ENCODE measurements around the gene ST6GALNAC5.

Gene ST6GALNAC5

DNA sequence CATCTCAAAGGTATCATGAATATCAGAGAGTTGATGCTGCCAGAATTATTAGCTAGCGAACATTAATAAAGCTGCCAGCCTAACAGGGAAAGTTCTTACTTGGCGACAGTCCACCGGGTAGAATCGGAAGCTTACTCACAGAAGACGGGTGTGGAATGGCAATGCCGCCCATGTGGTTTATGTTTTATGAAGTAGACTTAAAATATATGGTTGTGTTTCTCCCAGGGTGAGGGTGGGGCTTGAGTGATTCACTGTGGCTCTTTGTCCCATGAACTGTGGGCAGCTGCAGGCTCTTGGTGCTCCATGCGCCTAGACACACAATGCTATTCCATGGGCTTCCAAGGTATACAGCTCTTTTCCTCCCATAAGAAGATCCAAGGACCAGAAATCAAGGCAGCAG, 189.2 kb downstream of the ST6GALNAC5 start:
- no peak for DNase-seq

DNA sequence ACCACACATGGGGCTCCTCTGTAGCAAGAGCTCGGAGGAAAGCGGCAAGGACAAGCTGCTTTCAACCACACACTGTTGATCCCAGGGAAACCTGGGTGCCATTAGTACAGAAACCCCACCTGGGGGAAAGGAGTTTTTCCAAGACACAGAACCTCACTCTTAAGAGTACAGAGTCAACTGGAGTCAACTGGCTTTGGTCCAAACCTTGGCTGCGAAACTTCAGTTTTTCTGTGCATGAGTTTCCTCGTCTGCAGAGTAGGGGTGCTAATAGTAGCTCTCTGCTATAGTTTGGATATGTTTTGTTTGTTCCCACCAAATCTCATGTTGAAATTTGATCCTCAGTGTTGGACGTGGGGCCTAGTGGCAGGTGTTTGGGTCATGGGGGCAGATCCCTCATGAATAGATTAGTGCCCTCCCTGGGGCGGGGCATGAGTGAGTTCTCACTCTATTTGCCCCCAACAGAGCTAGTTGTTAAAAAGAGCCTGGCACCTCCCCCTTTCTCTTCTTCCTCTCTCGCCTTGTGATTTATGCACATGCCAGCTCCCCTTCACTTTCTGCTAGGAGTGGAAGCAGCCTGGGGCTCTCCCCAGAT, 190.8 kb downstream of the ST6GALNAC5 start:
- DNase-seq, result no peak

DNA sequence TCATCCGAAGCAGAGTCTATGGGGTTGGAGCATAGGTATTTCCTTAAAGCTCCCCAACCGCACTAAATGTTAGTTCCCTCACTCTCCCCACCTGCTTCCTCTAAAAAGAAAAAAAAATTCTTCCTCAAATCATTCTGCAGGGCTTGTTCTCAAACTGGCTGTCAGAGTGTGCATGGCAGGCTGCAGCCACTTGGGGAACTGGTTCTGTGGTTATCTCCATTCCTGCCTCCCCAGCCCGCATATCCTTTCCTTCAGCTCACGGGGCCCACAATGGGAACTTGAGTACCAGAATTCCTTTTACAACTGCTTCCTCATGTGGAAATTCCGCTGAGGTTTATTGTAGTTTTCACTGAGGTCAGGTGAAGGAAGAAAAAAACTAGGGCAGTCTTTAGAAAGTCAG, 192.7 kb downstream of the ST6GALNAC5 start:
- no peak for DNase-seq

DNA sequence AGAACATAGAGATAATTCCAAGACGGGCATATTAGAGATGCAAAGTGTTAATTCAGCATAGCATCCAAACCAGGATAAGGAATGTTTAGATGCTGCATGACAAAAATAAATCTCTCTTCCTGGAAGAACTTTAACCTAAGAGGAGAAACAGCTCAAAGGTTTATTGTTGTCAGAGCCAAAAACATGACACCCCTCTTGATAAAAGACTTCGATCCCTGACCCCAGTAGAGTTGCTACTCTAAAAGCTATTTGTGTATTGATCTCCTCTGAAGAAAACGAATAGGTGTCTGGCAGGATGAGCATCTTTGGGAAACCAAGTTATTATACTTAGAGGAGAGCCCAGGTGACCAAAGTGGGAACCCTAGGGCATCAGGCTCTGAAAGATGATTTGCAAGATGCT, 193.9 kb downstream of the ST6GALNAC5 start:
- no peak for DNase-seq

DNA sequence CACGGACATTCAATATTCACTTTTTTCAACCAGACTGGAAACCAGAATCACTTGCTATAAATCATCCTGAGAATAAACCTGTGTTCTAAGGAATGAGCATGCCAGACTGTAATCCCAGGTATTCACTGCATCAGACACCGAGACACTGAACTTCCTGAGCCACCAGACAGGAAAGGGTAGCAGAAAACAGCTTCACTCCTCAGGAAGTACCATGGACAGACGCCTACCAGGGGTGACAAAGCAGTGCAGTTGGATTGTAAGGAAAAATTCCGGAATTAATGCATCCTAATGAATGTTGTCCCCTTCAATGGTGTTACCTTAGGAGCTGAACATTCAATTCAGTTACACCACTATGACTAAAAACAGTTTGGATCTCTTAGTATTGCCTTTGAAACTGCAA, 195.8 kb downstream of the ST6GALNAC5 start:
- DNase-seq, result no peak

DNA sequence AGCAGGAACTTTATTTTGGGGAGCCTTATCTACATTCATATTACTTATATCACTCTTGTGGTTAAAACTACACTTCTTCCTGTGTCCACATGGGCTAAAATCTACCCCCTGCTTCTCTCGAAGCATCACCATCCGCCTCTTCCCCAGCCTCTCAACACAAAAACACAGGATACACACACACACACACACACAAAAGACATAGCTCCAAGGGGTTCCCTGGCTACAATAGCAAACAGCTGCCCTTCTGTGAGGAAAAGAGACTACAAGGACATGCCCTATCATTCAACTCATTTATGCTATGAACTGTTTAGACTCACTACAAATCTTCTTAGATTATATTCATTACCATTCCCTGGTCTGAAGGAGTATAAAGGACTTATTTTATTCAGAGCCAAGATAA, 197.0 kb downstream of the ST6GALNAC5 start:
- DNase-seq, result no peak

DNA sequence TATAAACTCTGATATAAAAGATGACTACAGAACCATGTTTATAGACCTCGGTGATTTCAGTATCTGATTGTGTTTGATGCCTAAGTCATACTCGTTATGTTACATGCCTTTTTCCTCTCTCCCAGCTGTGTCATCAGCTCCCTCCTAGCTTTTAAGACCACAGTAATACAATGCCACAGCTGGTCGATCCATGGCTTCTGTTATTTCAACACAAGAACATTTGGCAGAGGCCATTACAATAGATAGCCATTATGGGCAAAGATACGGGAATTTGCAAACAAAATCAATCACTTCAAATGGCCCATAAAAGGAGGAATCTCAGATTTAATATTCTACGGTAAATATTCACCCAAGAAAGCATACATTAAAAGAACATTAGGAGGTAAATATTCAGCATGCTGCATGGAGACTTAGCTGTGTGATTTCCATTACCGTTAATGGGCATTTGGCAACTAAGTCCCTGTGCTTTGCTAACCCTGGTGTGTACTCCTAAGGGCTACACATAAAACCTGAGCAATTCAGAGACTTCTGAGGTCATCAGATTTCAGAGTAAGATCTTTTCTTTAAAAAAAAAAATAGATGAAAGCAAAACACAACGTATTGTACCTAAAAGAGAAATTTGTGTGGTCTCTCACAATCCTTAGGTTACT, 198.5 kb downstream of the ST6GALNAC5 start:
- no peak for DNase-seq

DNA sequence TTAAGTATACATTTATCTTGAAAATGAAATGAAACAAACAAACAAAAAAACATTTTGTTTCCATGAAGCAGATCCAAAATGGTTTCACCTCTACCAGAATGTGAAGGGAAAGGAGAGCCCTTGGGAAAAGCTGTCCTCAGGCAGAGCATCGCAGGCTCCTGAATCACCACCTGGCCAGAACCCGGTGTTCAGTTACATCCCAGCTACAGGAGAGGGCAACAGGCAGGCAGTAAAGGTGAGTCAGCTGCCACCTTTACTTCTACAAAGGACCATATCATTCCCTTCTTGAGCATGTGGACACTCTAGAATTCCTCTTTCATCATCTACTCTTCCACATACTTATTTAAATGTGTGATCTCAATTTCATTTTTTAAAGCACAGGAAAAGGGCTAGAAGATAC, 200.7 kb downstream of the ST6GALNAC5 start:
- no peak for DNase-seq

DNA sequence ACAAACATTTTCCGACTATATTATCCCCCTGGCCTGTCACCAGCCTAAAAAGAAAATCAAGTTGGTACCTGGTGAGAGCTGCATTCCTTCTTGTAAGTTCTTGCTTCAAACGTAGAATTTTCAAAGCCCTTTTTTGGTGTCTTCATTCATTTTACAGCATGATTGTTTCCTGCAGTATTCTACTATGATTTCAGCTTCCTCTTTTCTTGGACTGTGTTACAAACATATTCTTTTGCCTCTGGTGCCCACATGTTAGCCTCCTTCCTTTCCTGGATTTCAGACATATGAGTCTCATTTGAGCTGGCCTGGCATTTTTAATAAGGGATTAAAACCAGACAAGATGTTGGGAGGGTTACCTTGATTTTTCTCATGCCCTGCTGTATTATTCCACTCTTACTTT, 209.5 kb downstream of the ST6GALNAC5 start:
- DNase-seq, result no peak

DNA sequence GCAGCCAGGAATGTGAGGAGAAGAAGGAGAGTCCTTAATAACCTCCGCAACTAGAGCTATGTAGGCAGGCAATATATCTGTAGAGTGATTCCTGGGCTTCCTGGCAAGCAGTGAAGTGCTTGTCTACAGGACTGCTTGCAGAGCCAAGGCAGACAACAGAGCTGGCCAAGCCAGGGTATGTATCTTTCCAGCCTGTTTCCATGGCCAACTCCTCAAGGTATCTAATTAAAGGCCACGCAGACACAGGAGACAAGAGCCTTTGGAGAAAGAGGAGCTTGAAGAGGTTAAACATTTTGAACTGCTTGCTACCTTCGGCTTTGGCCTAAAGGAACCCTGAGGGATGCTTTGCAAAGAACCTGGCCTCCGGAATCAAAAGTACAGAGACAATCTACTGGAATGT, 214.6 kb downstream of the ST6GALNAC5 start:
- DNase-seq, result no peak

DNA sequence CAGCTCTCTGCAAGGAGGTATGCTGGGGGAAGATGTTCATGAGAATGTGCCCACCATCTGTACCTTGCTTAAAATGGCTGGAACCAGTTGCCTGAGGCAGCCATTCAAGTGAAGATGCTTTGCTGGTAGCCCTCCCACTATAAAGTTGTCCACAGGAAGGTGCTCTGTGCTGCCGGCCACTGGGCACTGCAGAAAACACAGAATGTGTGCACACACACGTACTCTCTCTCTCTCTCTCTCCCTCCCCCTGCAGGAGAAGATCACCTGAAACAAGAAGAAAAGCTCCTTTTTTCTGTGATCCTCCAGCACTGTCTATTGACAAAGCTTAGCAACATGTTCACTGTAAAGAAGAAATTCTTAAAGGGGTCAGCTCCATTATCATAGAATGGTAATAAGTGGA, 217.2 kb downstream of the ST6GALNAC5 start:
- no peak for DNase-seq

DNA sequence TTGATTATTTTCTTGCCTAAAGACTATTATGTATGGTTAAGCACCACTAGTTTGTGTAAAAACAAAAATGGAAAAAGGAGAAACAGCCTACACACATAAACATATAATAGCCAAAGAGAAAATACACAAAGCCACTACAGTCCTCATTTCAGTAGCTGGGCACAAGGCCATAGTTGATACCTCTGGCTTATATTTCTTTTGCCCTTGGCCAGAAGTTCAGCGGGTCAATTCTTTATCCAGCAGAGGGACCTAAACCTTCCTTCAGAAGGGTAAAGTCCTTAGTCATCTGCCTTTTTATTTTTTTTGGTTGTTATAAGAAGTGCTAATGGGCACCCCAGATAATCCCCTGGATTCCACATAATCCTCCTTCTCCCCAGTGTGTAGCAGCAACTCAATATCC, 217.8 kb downstream of the ST6GALNAC5 start:
- no peak for DNase-seq

DNA sequence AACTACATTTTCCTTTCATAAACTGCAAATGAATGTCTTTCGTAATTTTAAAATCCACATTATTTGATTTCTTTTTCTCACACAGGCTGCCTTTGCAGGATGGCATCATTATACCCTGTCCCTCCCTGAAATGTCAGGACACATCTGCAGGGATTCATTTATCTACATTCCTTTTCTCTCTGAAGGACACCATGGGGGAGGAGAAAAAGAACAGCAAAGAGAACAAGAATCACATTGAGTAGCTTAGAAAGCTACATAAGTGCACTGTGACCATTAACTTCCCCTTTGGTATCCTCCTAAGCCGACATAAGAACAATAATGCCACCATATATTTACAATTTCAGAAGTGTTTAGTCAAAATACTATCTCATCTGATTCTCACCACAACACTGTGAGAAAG, 222.5 kb downstream of the ST6GALNAC5 start:
- no peak for DNase-seq

DNA sequence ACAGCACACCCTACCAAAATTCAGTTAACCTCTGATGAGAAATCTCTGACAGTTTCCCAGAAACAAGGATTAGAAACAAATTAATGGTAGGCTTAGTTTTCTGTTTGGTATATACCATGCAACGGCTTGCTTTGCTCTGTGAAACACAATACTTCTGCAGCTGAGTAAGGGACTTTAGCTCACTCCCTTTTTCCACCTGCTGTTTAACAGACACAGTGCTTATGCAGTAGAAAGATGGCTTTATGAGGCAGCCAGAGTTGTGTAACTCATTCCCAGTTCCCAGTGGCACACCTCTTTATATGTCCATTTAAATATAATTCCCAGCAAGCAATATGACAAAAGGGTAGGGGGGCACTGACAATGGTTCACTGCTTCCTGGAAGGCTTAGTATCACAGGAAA, 228.0 kb downstream of the ST6GALNAC5 start:
- no peak for DNase-seq

DNA sequence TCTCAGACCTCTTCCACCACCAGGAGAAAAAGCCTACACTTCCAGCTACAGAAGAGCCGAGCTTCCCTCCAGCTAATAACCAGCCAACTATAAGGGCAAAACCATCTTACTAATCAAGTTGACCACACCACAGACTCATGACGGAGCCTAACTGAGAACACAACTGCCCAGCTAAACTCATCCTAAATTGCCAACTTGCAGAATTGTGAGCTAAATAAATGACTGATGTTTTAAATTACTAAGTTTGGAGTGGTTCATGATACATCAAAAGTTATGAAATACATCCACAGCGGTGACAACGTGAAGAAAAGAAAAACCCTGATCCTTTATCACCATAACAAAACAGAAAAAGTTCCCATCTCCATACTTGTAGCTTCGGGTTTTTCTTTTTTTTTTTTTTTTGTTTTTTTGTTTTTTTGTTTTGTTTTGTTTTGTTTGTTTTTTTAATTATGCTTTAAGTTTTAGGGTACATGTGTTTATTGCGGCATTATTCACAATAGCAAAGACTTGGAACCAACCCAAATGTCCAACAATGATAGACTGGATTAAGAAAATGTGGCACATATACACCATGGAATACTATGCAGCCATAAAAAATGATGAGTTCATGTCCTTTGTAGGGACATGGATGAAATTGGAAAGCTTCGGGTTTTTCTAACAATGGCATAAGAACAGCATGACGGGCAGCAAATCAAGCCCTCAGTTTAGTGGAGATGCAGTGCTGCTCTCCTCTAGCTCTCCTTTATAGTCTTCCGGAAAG, 229.4 kb downstream of the ST6GALNAC5 start:
- DNase-seq, result no peak

DNA sequence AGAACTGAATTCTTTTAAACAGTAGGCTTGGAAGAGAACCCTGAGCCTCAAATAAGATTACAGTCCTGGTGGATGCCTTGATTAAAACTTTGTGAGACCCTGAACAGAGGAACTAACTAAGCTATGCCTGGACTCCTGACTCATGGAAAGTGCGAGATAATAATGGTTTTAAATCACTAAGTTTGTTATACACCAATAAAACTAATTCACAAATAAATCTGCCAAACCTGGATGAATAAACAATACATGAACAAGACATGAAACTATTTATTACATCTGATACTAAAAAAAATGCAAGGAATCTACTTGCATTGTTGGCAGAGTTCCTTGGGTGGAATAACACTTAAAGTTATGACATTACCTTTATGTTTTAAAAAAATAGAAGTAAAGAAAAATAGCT, 233.6 kb downstream of the ST6GALNAC5 start:
- DNase-seq, result no peak

DNA sequence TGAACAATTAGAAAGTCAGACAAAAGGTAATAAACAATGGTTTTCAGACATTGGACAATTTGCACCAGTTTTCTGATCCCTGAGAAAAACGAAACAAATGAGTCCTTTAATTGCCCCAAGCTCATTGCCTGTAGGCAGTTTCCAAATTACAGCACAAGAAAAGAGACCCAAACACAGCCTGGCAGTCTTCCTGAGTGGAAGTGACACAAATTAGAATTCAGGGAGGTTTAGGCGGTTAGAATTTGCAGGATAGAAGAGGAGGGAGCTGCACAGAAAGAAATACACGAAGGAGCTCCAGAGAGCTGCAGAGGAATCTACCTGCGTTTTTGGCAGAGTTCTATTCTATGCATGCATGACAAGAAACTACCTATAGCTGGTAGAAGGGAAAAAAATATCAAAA, 236.2 kb downstream of the ST6GALNAC5 start:
- DNase-seq, result no peak

DNA sequence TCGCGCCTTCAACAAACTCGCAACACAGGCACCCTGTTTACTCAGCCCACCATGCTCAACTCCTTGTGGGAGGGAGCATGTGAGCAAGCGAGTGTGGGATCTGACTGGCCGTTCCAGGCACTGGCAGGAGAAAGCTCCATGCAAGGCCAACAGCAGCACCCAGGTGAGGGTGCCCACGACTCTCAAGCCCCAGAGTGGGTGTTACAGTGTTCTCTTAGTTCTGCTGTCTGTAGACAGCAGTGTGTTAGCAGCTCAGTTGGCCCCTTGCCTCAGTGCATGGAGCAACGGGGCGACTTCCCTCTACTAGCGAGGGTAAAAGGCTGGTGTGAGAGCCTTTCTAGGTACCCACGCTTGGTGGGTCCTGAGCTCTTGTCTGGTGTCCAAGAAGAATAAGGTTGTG, 237.4 kb downstream of the ST6GALNAC5 start:
- no peak for DNase-seq
